Left lung (tissue), 10 donors: ENCODE data around the gene DDX60. TPM values are rescaled to one million over a fixed set of nuclear protein-coding genes. Genes with fewer than 3 reads are reported as not detected.
"Not testable (repeated sequence)": the region's sequence is repeated elsewhere in the genome, so short reads cannot be mapped to it uniquely, and the experiment has no call there.

Experiments
- ATAC-seq: fragments of 200-7000 bp; cut with Tn5 transposase; one replicate; pipeline ENCODE4 v1.9.1; 2020; ENCODE audit warnings: moderate library complexity
- DNase-seq, 4 donors: peaks; one replicate each; pipeline ENCODE4 v3.0.0-alpha.2; 2013 to 2020
- H3K27ac ChIP-seq, 2 donors: fragments of 200-600 bp; sonication (generic) in 1 of 2; one replicate each; pipeline versions ENCODE4 v1.5.0 to v1.8.0; 2020 to 2021
- H3K27me3 ChIP-seq, 2 donors: fragments of 200-600 bp; sonication (generic) in 1 of 2; one replicate each; pipeline versions ENCODE4 v1.5.0 to v1.8.0; 2020 to 2021
- H3K36me3 ChIP-seq, 2 donors: fragments of 200-600 bp; sonication (generic) in 1 of 2; one replicate each; pipeline versions ENCODE4 v1.5.0 to v1.8.0; 2020 to 2021
- H3K4me1 ChIP-seq, 2 donors: fragments of 200-600 bp; one replicate each; pipeline ENCODE4 v1.8.0; 2021
- H3K4me3 ChIP-seq, 2 donors: fragments of 200-600 bp; sonication (generic) in 1 of 2; one replicate each; pipeline versions ENCODE4 v1.5.0 to v1.8.0; 2020 to 2021; ENCODE audit warnings: mild to moderate bottlenecking in 1 of 2
- H3K9me3 ChIP-seq, 2 donors: fragments of 200-600 bp; sonication (generic) in 1 of 2; one replicate each; pipeline versions ENCODE4 v1.5.0 to v1.8.0; 2020 to 2021
- CTCF ChIP-seq, 2 donors: fragments of 200-600 bp; sonication (generic) in 1 of 2; IDR thresholded peaks; one replicate each; pipeline versions ENCODE4 v1.5.0 to v1.8.0; 2021; ENCODE audit warnings: antibody characterized with exemption in 2 of 2
- intact Hi-C, 2 donors: fragments of 100-400 bp; cut with DNase I; formaldehyde crosslinking; loops; one replicate each; pipeline versions ENCODE4 v1.11.2 to v1.14.2; 2022
- polyA plus RNA-seq, 6 donors: library from polyadenylated mRNA; unstranded; fragments of 120-200 nt; gene quantifications; one replicate each; pipeline ENCODE4 v1.2.1, GENCODE V29; 2013; ENCODE audit not compliant: insufficient read length in 6 of 6
- total RNA-seq, 2 donors: library from RNA; stranded (reverse); fragmentation: NEBNext Ultra II Directional; extraction: Animal tissue kit (Norgen Biotek cat#: 25700); gene quantifications; one replicate each; pipeline ENCODE4 v1.2.1, GENCODE V29; 2021
- donor health status: DM: no; HTN: yes; CAD: no.
- donor health status: DM: no; HTN: no; CAD: no.

Gene DDX60
- total and polyA plus RNA-seq, 8 donors, result 19.0 to 32.4 (median 22.7) TPM

GRCh38 chr4:168241953-168242352, 76.6 kb downstream of the DDX60 start:
- Histone ChIP-seq H3K27ac (no peak overlapping the region), H3K27me3 (no peaks in the 10 kb centered on the region), H3K4me1 (no peaks in the 10 kb centered on the region), H3K36me3 (peaks cover 0 to 54% of the 10 kb centered on the region in 2 donors), H3K4me3 (no peak overlapping the region), H3K9me3 (peaks cover 0 to 20% of the 10 kb centered on the region in 2 donors)
- DNase-seq (no peak), ATAC-seq (no peak)
- TF ChIP-seq CTCF (IDR thresholded peaks at IDR 0.05), result no peak
- intact Hi-C loops, result no loop called here

GRCh38 chr4:168240821-168241220, 77.7 kb downstream of the DDX60 start:
- no peaks in the 10 kb centered on the region for H3K27me3 ChIP-seq
- peaks cover 0 to 54% of the 10 kb centered on the region in 2 donors for H3K36me3 ChIP-seq
- intact Hi-C loops, result no loop called here
- no peak for TF ChIP-seq CTCF (IDR thresholded peaks at IDR 0.05)
- H3K9me3 ChIP-seq, result peaks cover 0 to 20% of the 10 kb centered on the region in 2 donors
- no peaks in the 10 kb centered on the region for H3K4me1 ChIP-seq
- no peak for DNase-seq
- H3K27ac ChIP-seq, result no peak overlapping the region
- no peak for ATAC-seq
- H3K4me3 ChIP-seq, result no peak overlapping the region

GRCh38 chr4:168221301-168221700, 97.3 kb downstream of the DDX60 start:
- TF ChIP-seq CTCF (IDR thresholded peaks at IDR 0.05), result no peak
- Histone ChIP-seq H3K9me3 (no peaks in the 10 kb centered on the region), H3K4me1 (no peaks in the 10 kb centered on the region), H3K27me3 (no peaks in the 10 kb centered on the region), H3K36me3 (peaks cover 0 to 47% of the 10 kb centered on the region in 2 donors), H3K4me3 (no peak overlapping the region), H3K27ac (no peak overlapping the region)
- intact Hi-C loops, result no loop called here
- ATAC-seq, result no peak
- peak in 2 of 4 donors; percentile 7 to 16 for DNase-seq

DNA sequence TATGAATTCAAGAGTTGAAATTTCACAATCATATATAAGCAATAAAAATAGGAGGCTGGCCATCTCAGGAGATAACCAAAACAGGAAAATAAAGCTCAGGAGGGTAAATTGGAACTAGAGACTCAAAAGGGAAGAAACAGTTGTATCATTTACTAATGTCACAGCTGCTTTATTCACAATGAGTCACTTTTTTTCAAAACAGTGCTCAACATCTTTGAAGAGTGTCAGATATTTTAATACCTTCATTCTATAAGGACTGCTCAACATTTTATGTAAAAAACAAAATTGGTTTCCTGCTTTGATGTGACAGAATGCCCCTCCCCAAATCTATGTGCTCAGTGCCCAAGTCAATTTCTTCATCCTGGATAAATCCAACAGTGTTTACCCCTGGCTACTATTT, 97.7 kb downstream of the DDX60 start:
- peak overlapping the region in 1 of 2 donors; percentile 6 for H3K27ac ChIP-seq
- no peaks in the 10 kb centered on the region for H3K4me1 ChIP-seq
- peaks cover 0 to 47% of the 10 kb centered on the region in 2 donors for H3K36me3 ChIP-seq
- TF ChIP-seq CTCF (IDR thresholded peaks at IDR 0.05), result no peak
- H3K9me3 ChIP-seq, result no peaks in the 10 kb centered on the region
- no peak for ATAC-seq
- intact Hi-C loops, result no loop called here
- no peak for DNase-seq
- no peaks in the 10 kb centered on the region for H3K27me3 ChIP-seq
- no peak overlapping the region for H3K4me3 ChIP-seq

GRCh38 chr4:168218645-168219044, 99.9 kb downstream of the DDX60 start:
- TF ChIP-seq CTCF (IDR thresholded peaks at IDR 0.05), result no peak
- Histone ChIP-seq H3K9me3 (peaks cover 0 to 3% of the 10 kb centered on the region in 2 donors), H3K4me1 (no peaks in the 10 kb centered on the region), H3K27ac (no peak overlapping the region), H3K27me3 (no peaks in the 10 kb centered on the region), H3K4me3 (no peak overlapping the region), H3K36me3 (peaks cover 0 to 45% of the 10 kb centered on the region in 2 donors)
- ATAC-seq (no peak), DNase-seq (no peak)
- intact Hi-C loops, result no loop called here

DNA sequence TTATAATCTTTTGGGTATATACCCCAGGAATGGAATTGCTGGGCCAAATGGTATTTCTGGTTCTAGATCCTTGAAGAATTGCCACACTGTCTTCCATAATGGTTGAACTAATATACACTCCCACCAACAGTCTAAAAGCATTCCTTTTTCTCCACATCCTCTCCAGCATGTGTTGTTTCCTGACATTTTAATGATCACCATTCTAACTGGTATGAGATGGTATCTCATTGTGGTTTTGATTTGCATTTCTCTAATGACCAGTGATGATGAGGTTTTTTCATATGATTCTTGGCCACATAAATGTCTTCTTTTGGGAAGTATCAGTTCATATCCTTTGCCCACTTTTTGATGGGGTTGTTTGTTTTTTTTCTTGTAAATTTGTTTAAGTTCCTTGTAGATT, 105.0 kb downstream of the DDX60 start:
- H3K27ac ChIP-seq, H3K9me3 ChIP-seq, H3K4me1 ChIP-seq, DNase-seq, intact Hi-C loops, H3K4me3 ChIP-seq, ATAC-seq, H3K27me3 ChIP-seq: not testable (repeated sequence)
- peaks cover 0 to 27% of the 10 kb centered on the region in 2 donors for H3K36me3 ChIP-seq
